Measurements from ENCODE around the gene TTLL7.
"Not testable (repeated sequence)": the region's sequence is repeated elsewhere in the genome, so short reads cannot be mapped to it uniquely, and the experiment has no call there.

Gene TTLL7

DNA sequence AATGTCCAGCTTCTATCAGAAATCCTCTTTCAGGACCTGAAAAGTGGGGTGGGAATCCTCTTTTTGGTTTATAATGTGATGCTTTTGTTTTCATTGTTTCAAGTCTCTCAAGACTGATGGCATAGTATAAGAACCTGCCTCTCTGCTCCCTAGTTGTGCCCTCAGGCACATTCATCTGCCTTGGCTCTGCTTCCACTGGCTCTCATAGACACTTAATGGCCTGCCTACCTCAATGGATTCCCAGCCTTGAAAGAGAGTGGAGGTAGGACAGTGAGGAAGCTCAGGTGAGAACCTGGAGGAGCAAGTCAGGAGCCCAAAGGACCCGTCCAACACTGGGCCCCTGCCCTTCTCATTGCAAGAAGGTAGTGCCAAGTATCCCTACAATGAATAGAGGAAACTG is 4.8 kb downstream of the TTLL7 start:
- no peak for DNase-seq

DNA sequence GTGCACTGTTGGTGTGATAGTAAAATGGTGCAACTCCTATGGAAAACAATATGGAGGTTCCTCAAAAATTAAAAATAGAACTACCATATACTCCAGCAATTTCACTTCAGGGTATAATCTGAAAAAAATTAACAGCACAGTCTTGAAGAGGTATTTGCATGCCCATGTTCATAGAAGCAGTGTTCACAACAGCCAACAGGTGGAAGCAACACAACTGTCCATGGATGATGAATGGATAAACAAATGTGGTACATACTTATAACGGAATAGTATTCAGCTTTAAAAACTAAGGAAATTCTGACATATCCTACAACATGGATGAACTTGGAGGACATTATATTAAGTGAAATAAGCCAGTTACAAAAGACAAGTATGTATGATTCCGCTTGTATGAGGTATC is 8.2 kb downstream of the TTLL7 start:
- DNase-seq, result no peak

DNA sequence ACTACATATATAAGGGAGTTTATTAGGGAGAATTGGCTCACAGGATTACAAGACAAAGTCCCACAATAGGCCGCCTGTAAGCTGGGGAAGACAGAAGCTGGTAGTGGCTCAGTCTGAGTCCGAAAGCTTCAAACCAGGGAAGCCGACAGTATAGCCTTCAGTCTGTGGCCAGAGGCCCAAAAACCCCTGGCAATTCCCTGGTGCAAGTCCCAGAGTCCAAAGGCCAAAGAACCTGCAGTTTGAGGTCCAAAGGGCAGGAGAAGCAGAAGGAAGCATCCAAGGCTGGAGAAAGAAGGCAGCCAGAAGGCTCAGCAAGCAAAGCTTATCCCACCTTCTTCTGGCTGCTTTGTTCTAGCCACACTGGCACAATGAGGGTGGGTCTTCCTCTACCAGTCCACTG is 13.9 kb downstream of the TTLL7 start:
- DNase-seq, result no peak

DNA sequence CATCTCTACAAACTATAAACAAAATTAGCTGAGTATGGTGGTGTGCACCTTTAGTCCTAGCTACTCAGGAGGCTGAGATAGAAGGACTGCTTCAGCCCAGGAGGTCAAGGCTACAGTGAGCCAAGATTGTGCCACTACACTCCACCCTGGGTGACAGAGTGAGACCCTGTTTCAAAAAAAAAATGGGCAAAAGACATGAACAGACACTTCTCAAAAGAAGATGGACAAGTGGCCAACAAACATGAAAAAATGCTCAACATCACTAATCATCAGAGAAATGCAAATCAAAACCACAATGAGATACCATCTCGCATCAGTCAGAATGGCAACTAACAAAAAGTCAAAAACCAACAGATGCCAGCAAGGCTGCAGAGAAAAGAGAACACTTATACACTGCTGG is 15.0 kb downstream of the TTLL7 start:
- not testable (repeated sequence) for DNase-seq

DNA sequence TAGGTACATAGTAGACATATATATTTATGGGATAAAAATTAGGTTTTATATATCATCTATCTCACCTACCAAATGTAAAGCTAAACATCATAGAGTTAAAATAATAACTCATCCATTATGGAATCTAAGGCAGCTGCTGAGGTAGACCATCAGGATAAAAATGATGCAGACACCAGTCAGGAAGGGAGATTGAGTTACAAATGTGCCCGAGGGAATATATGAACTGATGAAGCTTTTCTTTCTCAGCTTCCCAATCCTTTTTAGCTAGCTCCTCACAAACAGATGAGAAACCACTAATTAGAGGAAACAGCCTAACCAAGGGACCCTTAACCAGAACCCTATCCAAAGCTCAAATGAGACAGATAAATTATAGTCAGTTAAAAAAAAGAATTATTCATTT is 20.9 kb downstream of the TTLL7 start:
- DNase-seq, result no peak

DNA sequence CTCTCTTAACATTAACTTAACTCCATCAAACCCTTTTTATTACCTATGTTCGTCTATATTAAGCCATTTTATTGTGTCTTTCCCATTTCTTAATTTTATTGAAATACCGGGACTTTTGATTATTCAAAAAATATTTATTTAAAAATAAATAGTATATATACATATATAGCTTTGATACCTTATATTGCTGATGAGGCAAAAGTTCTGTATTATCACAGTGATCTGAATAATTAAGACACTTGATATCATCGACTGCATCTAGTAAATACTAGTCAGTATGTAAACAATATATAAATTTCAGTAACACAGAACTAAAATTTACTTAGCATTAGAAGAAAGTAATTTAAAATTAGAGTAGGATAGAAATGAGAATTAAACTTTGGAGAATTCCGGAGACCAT is 22.0 kb downstream of the TTLL7 start:
- no peak for DNase-seq

DNA sequence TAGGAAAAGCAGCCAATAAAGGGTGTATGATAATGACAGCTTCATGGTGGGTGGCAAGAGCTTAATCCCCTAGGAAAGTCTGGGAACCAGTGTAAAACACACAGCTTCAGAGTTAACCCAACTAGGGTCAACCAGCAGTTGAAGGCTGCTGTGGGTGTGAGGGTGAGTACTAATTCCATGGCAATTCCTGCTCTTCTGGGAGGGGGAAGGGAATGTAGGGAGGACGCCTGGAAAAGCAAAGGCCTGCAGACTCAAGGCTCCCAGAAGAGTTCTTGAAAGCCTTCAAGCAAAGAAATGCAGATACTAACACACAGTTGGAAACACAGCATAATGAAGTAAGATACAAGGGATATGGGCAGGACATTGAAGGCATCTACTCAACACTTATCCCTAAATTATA is 28.1 kb downstream of the TTLL7 start:
- no peak for DNase-seq

DNA sequence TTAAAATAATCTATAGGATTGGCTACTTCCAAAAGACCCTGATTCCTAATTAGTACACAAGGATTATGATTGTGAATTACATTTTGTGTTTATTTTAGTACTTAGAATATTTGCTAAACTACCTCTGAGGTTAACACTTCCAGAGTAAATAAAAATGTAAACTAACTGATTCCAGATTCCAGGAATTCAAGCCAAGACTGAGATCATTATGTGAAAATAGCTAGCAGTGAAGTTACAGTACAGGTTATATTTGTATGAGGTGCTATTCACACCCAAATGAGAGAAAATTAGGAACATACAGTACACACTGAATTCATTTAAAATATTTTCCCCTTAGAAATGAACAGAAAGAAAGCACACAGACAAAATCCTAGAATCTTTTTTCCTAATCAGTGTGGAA is 28.8 kb downstream of the TTLL7 start:
- no peak for DNase-seq

DNA sequence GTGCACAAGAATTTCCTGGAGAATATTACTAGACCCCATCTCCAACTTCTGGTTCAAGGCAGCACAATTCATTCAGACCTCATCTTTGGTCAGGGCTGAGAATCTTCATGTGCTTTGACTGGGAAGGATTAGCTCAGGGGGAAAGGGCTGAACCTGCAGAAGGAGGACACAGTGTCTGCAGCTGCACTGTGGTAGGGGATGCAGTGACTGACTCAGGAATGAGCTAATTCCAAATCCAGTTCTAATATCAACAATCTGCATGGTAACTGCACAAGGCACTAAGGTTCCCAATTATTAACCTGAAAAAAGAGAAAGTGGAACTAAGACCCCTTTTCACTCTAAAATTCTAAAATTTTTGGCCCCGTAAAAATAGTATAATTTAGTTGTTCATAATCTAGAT is 31.6 kb downstream of the TTLL7 start:
- no peak for DNase-seq

DNA sequence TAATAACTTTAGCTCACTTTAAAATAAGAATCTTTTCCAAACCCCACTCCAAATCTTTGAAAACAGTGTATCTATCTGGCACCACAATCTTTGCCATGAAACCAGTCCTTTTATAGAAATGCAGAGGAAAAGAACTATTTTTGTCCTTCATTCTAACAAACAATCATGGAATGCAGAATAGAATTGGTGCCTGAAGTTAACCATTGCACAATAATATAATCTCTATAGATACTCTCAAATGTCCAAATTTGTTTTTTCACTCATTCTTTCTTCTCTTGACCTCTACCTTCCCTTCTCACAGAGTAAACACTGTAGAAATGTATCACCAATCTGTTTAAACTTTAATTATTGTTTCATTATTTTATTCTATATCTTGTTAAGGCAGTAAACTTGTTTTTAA is 34.8 kb downstream of the TTLL7 start:
- DNase-seq, result no peak

DNA sequence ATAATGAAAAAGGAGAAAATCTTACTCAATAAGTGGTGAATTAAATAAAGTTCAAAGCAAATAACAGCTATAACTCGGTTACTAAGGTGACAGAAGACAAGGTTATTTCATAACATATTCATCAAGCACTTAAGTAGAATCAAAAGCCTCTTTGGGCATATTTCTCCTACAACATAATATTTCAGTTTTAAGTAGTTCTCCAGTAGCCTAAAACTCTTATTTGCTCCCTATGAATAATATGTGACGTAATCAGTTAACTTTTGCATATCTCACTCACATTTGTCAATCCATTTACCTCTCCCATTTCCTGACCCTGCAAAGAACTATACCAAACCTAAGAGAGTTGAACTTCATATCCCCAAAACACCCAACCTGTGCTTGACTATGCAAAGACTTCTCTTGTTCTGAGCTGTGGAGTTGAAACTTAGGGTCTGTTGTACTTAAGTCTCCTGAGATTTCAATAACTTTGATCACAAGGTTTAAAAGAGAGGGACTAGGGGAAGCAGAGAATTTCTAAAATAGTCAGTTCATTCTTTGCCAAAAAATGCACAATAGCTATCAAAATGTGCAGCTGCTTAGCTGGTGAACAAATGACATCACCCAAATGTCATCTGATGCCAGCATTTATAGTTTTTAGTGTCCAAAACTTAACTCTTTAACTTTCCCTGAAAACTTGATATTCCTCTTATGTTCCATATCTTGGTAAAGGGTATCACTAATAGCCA is 37.2 kb downstream of the TTLL7 start:
- no peak for DNase-seq

DNA sequence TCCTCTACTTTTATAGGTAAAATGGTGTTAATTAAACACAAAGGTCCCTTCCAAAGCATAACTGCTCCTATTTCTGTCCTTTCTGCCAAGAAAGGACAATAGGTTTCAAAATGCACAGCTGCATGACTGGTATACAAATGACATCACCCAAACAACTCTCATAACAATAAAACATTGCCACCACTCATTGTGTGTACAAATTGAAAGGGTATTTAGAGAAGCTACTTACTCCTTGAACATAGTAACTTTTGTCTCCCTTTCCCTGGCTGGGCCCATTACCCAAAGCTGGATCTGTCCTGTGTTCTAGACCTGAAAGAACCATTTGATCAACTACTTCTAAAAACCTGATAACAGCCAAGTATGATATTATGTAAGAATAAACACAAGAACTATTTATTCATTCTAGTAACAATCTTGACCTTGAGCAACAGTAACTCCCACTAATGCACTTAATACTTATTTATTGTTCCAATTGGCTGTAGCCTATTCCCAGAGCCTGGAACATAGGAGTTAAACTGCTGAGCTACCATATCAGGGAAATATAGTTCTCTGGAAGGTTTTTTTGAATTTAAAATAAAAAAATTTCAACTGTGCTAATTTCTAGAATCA is 38.2 kb downstream of the TTLL7 start:
- DNase-seq, result no peak

DNA sequence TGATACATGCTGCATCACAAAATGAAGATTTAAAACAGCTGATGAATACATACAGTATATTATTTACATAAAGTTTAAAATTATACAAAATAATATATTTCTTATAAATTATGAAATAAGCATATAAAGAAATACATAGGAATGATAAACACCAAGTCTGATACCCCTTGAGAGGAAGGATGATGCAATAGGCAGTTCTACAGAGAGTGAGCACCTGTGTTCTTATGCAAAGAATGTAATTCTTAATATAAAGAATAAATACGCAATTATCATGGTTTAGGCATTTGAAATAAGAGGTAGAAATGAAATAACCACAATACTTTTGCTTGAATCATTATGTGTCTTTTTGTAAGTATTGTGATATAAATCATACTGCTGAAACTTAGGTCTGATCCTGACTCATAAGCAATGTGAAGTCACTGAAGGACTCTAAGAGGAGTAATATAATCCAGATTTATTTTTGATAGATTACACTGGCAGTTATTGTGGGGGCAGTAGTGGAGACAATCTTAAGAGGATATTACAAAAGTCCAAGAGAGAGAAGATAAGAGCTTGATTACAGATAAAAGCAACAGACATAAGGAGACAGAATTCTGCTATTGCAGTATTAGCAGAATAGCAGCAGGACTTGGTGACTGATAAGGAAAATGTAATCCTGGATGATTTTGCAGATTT is 39.0 kb downstream of the TTLL7 start:
- no peak for DNase-seq

DNA sequence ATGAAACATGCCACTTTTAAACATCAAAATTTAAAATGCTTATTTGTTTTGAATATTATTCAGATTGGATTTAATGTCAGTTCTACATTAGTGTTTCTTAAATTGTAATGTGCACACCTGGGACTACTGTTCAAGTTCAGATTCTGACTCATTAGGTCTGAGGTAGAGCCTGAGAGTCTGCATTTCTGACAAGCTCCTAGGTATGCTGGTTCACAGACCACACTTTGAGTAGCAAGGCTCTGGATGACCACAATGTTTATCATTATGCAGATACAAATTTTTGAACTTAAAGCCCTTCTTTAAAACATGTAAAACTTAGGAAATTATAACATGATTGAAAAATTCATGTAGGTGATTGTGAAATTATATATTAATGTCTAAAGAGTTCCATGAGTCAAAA is 40.2 kb downstream of the TTLL7 start:
- no peak for DNase-seq

DNA sequence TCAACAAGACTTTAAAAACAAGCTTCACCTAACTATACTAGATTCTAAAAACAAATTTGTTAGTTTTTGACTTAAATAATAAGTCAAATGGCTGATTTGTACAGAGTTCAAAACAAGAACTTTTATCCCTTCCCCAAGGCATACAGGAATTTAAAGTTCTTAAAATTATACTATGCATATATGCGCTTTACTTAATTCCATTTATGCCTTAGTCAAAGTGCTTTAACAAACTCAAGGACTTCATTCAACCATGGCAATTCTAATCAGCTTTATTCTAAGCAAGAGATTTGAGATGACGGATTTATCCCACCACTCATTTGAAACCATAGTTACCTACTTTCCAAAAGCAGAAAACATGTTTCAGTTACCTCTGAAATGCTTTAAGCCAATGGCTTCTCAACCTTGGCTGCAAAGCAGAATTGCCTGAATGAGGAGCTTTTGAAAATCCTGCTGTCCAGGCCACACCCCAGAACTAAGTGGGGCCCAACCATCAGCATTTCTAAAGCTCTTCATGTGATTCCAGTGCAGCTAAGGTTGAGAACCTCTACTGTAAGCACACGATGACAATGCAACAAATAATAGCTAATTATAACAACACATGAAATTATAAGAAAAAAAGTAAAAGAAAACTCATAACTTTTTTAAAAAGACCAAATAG is 44.6 kb downstream of the TTLL7 start:
- no peak for DNase-seq

DNA sequence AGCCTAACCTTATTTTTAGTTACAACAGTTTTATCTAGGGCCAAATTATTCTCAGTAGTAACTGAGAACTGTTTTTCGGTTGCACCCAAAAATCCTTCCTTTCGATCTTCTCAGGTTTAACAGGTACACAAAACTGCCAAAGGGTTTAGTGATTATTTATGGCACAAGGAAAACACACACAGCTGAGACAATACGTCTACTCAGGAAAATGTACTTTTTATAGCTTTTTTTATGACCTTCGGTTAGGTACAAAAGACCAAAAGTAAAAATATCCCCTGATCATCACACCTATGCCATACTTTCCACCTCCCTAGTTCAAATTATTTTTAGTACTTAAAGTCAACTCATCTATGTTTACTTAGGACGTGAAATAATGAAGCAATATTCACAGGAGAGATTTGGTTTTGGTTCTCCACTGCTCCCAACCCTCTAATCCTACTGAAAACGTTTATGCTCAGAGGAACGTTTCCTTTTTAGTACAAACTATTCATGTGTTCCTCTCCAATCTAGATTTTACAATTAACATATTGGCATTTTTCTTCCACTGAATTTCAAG is 48.7 kb downstream of the TTLL7 start:
- no peak for DNase-seq

DNA sequence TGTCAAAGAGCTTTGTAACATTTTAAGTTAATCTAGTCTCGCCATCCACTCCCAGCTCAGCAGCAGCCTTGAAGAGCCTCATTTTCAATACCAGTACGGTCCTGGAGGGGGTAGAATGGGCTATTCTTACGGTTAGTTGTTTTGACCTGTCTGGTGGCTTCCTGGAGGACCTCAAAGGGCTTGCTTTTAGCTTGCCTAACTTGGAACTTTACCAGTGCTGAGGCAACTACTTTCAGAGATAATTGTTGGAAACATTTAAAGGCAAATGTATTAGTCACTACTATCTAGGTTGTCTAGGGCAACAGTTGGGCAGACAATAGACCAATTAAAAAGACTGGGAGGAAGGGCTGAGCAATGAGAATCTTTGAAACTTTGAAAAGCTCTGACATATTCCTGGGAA is 56.0 kb downstream of the TTLL7 start:
- no peak for DNase-seq

DNA sequence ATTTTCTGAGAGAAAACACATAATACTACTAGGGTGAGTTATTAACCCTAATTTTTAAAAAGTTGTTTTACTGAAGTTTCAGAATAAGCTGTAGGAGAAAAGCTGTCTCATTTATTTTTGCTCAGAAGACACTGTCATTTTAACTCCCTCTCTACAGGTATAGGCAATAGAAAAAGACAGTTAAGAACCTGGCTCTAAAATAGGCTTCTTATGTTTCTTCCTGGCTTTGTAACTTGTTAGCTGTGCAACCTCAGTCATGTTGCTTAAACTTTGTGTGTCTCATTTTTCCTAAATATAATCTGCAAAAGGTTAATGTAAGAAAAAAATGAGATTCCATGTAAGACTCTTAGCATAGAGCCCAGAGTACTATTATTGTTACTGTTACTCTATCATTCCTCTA is 64.4 kb downstream of the TTLL7 start:
- DNase-seq, result no peak

DNA sequence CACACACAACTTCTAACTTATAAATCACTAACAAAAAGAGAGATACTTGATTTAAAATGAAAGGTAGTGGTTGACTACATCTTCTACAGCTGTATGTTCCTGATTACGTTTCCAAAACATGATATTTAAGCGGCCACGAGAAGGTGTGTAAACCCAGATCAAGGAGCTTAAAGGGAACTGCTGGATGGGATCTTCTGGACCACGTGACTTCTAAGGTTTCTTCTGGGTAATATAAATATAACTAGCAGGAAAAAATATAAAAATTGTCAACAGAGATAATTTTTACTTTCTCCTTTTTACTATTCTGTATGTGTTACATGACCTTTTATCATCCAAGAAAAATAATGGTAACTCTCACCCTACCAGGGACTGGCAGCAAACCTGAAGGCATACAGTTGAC is 66.2 kb downstream of the TTLL7 start:
- no peak for DNase-seq

DNA sequence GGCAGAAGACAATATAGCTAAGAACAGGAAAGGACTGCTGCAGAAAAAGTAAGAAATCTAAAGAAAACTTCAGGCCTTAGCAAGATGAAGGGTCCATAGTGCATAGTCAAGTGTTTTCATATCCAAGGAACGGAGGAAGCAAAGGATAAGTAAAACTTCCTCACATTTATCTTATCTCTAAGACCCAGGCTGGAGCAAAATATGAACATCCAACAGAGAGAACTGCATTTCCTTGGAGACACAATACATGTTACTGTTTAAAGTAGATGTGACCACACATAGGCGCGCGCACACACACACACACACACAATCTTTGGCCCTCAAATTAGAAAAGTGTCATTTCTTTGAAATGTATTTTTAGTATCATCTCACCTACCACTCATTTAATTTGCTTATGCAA is 66.7 kb downstream of the TTLL7 start:
- no peak for DNase-seq

DNA sequence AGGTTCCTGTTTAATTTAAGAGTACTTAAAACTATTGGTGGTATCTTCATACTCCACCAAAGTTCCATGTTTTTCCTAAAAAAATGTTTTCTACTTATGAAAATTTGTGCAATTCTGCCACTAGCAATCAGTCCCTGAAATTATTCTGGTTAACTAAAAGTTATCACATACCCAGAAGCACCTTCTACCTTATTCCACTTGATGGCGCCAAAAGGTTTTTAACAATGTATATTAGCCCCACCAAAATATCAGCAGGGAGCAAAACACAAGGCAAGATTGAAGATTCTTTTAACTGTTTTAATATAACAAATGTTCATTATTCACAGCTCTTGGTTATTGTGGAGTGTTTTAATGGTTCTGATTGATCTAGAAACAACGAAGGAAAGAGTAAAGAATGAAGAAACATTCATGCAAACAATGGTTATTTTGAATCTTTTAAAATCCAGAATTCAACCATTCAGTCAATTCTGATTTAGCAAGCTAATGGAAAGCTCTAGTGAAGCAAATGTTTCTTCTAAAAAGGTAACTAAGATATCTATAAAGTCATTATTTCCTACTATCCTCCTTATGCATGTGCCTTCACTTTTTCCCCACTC is 67.2 kb downstream of the TTLL7 start:
- no peak for DNase-seq

DNA sequence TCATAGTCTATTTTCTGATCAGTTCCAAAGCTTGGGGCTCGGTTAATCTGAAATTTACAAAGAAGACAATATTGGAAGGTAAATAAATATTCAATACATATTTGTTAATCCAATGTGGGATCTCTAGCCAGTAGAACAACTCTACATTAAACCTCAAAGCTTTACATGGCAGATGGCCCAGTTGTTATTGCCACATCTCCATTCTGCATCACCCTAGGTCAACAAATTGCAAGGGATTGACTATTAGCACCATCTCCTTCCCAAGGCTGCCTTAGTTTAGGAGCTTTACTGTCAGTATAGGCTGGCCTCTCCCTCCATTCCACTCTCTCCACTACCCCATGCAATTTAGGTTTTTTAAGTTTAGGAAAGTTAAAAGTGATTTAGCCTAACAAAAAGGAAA is 69.7 kb downstream of the TTLL7 start:
- DNase-seq, result no peak

DNA sequence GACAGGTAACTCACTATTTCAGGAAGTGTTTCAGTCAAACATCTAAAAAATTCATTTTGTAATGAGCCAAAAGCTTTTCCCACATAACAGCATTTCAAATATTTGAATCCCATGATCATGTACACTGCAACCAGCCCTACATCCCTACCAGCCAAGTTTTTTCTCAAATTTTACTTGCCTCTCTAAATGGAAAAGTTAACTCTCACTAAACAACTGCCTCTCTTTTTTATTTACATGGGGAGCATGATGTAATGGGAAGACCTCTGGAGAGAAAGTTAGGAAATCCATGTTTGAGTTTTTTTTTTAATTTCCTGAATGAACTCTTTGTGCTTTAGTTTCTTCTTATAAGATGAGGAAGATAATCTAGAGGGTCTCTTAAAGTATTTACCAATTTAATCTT is 70.5 kb downstream of the TTLL7 start:
- no peak for DNase-seq

Measured in stimulated activated CD4-positive, alpha-beta T cell treated with anti-CD3 and anti-CD28 coated beads, Interleukin-1b, Interleukin-23, amount 100 ng/mL, for 48 hours (primary cell).